Skin epidermis (tissue), 12 donors: ENCODE data around the gene MSL3.

ENCODE experiments used
- H3K27ac ChIP-seq, 21 experiments: fragments of 200-600 bp; sonication (generic) in 11 of 21; one replicate each; pipeline ENCODE4 v1.5.0; 2020; ENCODE audit warnings: mild to moderate bottlenecking in 3 of 21, inconsistent platforms in 2 of 21, moderate library complexity in 2 of 21
- H3K4me3 ChIP-seq, 7 experiments: fragments of 200-600 bp; sonication (generic) in 2 of 7; one replicate each; pipeline ENCODE4 v1.5.0; 2020; ENCODE audit warnings: inconsistent platforms in 2 of 7, mild to moderate bottlenecking in 2 of 7, moderate library complexity in 1 of 7

Gene MSL3

GRCh38 chrX:11757719-11758399, at the start of gene MSL3:
TSS of gene MSL3 (plus strand) at chrX:11758237. CDS start at chrX:11758264, 27 bp downstream.
- H3K4me3 ChIP-seq, result peak within 1 kb of the TSS; percentile 51 to 79 (median 64)
- peak within 1 kb of the TSS; percentile 63 to 91 (median 85) for H3K27ac ChIP-seq

GRCh38 chrX:11722304-11722703, 35.7 kb upstream of the MSL3 start:
- no peak overlapping the region for H3K4me3 ChIP-seq
- H3K27ac ChIP-seq, result no peak overlapping the region

GRCh38 chrX:11724122-11725017, 33.7 kb upstream of the MSL3 start:
- no peak overlapping the region for H3K4me3 ChIP-seq
- H3K27ac ChIP-seq, result no peak overlapping the region

GRCh38 chrX:11725631-11726442, 32.2 kb upstream of the MSL3 start:
- no peak overlapping the region for H3K4me3 ChIP-seq
- H3K27ac ChIP-seq, result no peak overlapping the region

- no peak overlapping the region for H3K27ac ChIP-seq
- H3K4me3 ChIP-seq, result no peak overlapping the region
Measured at GRCh38 chrX:11728556-11728955, 29.5 kb upstream of the MSL3 start.

GRCh38 chrX:11733614-11734013, 24.4 kb upstream of the MSL3 start:
- Histone ChIP-seq H3K27ac (no peak overlapping the region), H3K4me3 (no peak overlapping the region)

- Histone ChIP-seq H3K27ac (no peak overlapping the region), H3K4me3 (no peak overlapping the region)
Measured at GRCh38 chrX:11739776-11740175, 18.3 kb upstream of the MSL3 start.

- Histone ChIP-seq H3K27ac (no peak overlapping the region), H3K4me3 (no peak overlapping the region)
Measured at GRCh38 chrX:11740794-11741193, 17.2 kb upstream of the MSL3 start.

- Histone ChIP-seq H3K27ac (no peak overlapping the region), H3K4me3 (no peak overlapping the region)
Measured at GRCh38 chrX:11741574-11741973, 16.5 kb upstream of the MSL3 start.

- Histone ChIP-seq H3K27ac (no peak overlapping the region), H3K4me3 (no peak overlapping the region)
Measured at GRCh38 chrX:11745881-11746280, 12.2 kb upstream of the MSL3 start.

GRCh38 chrX:11750046-11750445, 8.0 kb upstream of the MSL3 start:
- Histone ChIP-seq H3K27ac (no peak overlapping the region), H3K4me3 (no peak overlapping the region)

- no peak overlapping the region for H3K27ac ChIP-seq
Measured at GRCh38 chrX:11750694-11751093, 7.3 kb upstream of the MSL3 start.

GRCh38 chrX:11751261-11751660, 6.8 kb upstream of the MSL3 start:
- Histone ChIP-seq H3K27ac (no peak overlapping the region), H3K4me3 (no peak overlapping the region)

More at GRCh38 chrX:11750694-11751093, 7.3 kb upstream of the MSL3 start:
- no peak overlapping the region for H3K4me3 ChIP-seq

- Histone ChIP-seq H3K27ac (no peak overlapping the region), H3K4me3 (no peak overlapping the region)
Measured at GRCh38 chrX:11753668-11754067, 4.4 kb upstream of the MSL3 start.

- no peak overlapping the region for H3K27ac ChIP-seq
Measured at GRCh38 chrX:11754958-11755645, 2.9 kb upstream of the MSL3 start.

GRCh38 chrX:11755724-11756123, 2.3 kb upstream of the MSL3 start:
- H3K27ac ChIP-seq, result no peak overlapping the region
- H3K4me3 ChIP-seq, result no peak overlapping the region

More at GRCh38 chrX:11754958-11755645, 2.9 kb upstream of the MSL3 start:
- H3K4me3 ChIP-seq, result no peak overlapping the region

- Histone ChIP-seq H3K27ac (peak overlapping the region in 7 of 21 experiments; percentile 56 to 87 (median 80)), H3K4me3 (peak overlapping the region in 2 of 7 experiments; percentile 67 to 68)
Measured at GRCh38 chrX:11756354-11757318, 1.4 kb upstream of the MSL3 start.

- peak overlapping the region; percentile 31 to 91 (median 80) for H3K27ac ChIP-seq
Measured at GRCh38 chrX:11757397-11757718, 679 bp upstream of the MSL3 start.

More at GRCh38 chrX:11757397-11757718, 679 bp upstream of the MSL3 start:
- H3K4me3 ChIP-seq, result peak overlapping the region; percentile 35 to 68 (median 57)
